NB4 (cell line): ENCODE data around the gene FOCAD.
"Not testable (repeated sequence)": the region's sequence is repeated elsewhere in the genome, so short reads cannot be mapped to it uniquely, and the experiment has no call there.

Source experiments
- DNase-seq: peaks from one replicate; pipeline ENCODE4 v3.0.0; 2010; ENCODE audit warnings: low read depth
- H3K4me3 ChIP-seq: one replicate; pipeline ENCODE4 v1.5.1; 2011; ENCODE audit warnings: mild to moderate bottlenecking, low read depth, low read length, moderate library complexity
- CTCF ChIP-seq: IDR thresholded peaks from one replicate; pipeline ENCODE4 v1.5.1; 2012; ENCODE audit warnings: low read depth, low read length
- MAX ChIP-seq: IDR thresholded peaks from 2 replicates; pipeline ENCODE4 v1.6.1; 2011; ENCODE audit warnings: low read depth, low read length
- MYC ChIP-seq: IDR thresholded peaks from 2 replicates; pipeline ENCODE4 v1.6.1; 2011; ENCODE audit warnings: low read depth, low read length
- POLR2A ChIP-seq: IDR thresholded peaks from 2 replicates; pipeline ENCODE4 v1.6.1; 2011; ENCODE audit warnings: mild to moderate bottlenecking; ENCODE audit not compliant: insufficient read length; ENCODE audit errors: extremely low read depth

FOCAD gene

GRCh38 chr9:20671635-20672034 is 12.4 kb upstream of the FOCAD start:
- no peak overlapping the region for H3K4me3 ChIP-seq
- DNase-seq: no peak
- TF ChIP-seq CTCF (no peak), POLR2A (no peak), MYC (no peak), MAX (no peak)

GRCh38 chr9:20673537-20673936 is 10.5 kb upstream of the FOCAD start:
- not testable (repeated sequence) for H3K4me3 ChIP-seq, DNase-seq

- no peak for TF ChIP-seq POLR2A
- no peak for TF ChIP-seq MYC
- no peak for TF ChIP-seq CTCF
- TF ChIP-seq MAX: no peak
- no peak overlapping the region for H3K4me3 ChIP-seq
- DNase-seq: no peak
Observed at GRCh38 chr9:20681467-20681866, 2.6 kb upstream of the FOCAD start.

- H3K4me3 ChIP-seq: peak overlapping the region; percentile 81
- TF ChIP-seq MAX (peak; percentile 50; the same call in 1 of the 2 replicates), MYC (peak; percentile 20; the same call in 1 of the 2 replicates), POLR2A (no peak), CTCF (no peak)
- DNase-seq: peak; percentile 84
Observed at GRCh38 chr9:20683351-20684034, 566 bp upstream of the FOCAD start.

GRCh38 chr9:20684875-20685696 is 1.0 kb downstream of the FOCAD start:
- H3K4me3 ChIP-seq: peak overlapping the region; percentile 86
- DNase-seq: peak; percentile 46
- TF ChIP-seq POLR2A: no peak
- TF ChIP-seq CTCF: no peak
- no peak for TF ChIP-seq MYC
- no peak for TF ChIP-seq MAX

GRCh38 chr9:20685769-20686168 is 1.7 kb downstream of the FOCAD start:
- peak overlapping the region; percentile 86 for H3K4me3 ChIP-seq
- DNase-seq: no peak

More at GRCh38 chr9:20685769-20686168, 1.7 kb downstream of the FOCAD start:
- TF ChIP-seq MAX (no peak), CTCF (no peak), POLR2A (no peak), MYC (no peak)
